ENCODE results near the gene ITPKB.
A peak's percentile ranks its signal among the peaks of the same experiment; 100 is the strongest.
"Not testable (repeated sequence)": the region's sequence is repeated elsewhere in the genome, so short reads cannot be mapped to it uniquely, and the experiment has no call there.

ITPKB gene

GRCh38 chr1:226602186-226603021, 136.7 kb downstream of the ITPKB start:
- no peak for DNase-seq (ENCODE audit: low spot score)

GRCh38 chr1:226601456-226601855, 137.6 kb downstream of the ITPKB start:
- no peak for DNase-seq (ENCODE audit: low spot score)

- no peak for DNase-seq (ENCODE audit: low spot score)
Observed at GRCh38 chr1:226600254-226600653, 138.8 kb downstream of the ITPKB start.

GRCh38 chr1:226599636-226600238, 139.3 kb downstream of the ITPKB start:
- no peak for DNase-seq (ENCODE audit: low spot score)

- not testable (repeated sequence) for DNase-seq (ENCODE audit: low spot score)
Observed at GRCh38 chr1:226598955-226599354, 140.1 kb downstream of the ITPKB start.

- no peak for DNase-seq (ENCODE audit: low spot score)
Observed at GRCh38 chr1:226598455-226598849, 140.6 kb downstream of the ITPKB start.

- DNase-seq (ENCODE audit: low spot score): no peak
Observed at GRCh38 chr1:226597616-226598454, 141.2 kb downstream of the ITPKB start.

GRCh38 chr1:226596531-226597165, 142.4 kb downstream of the ITPKB start:
- no peak for DNase-seq (ENCODE audit: low spot score)

- DNase-seq (ENCODE audit: low spot score): no peak
Observed at GRCh38 chr1:226593541-226593940, 145.5 kb downstream of the ITPKB start.

- DNase-seq (ENCODE audit: low spot score): no peak
Observed at GRCh38 chr1:226590614-226591013, 148.5 kb downstream of the ITPKB start.

- DNase-seq (ENCODE audit: low spot score): no peak
Observed at GRCh38 chr1:226589008-226589733, 149.9 kb downstream of the ITPKB start.

GRCh38 chr1:226588484-226588883, 150.6 kb downstream of the ITPKB start:
- no peak for DNase-seq (ENCODE audit: low spot score)

- peak; percentile 21 for DNase-seq (ENCODE audit: low spot score)
Observed at GRCh38 chr1:226586650-226587422, 152.2 kb downstream of the ITPKB start.

- DNase-seq (ENCODE audit: low spot score): no peak
Observed at GRCh38 chr1:226586116-226586515, 153.0 kb downstream of the ITPKB start.

- no peak for DNase-seq (ENCODE audit: low spot score)
Observed at GRCh38 chr1:226584164-226584563, 154.9 kb downstream of the ITPKB start.

GRCh38 chr1:226582966-226583365, 156.1 kb downstream of the ITPKB start:
- DNase-seq (ENCODE audit: low spot score): no peak

Data from kidney capillary endothelial cell (primary cell).